HG02678 (cell line): ENCODE measurements around the gene BMAL1.

Source experiments
- ATAC-seq: cut with Tn5 transposase; IDR thresholded peaks from one replicate; pipeline ENCODE4 v1.9.1; 2021; ENCODE audit warnings: mild to moderate bottlenecking, moderate library complexity; ENCODE audit not compliant: unreplicated experiment

The BMAL1 gene

DNA sequence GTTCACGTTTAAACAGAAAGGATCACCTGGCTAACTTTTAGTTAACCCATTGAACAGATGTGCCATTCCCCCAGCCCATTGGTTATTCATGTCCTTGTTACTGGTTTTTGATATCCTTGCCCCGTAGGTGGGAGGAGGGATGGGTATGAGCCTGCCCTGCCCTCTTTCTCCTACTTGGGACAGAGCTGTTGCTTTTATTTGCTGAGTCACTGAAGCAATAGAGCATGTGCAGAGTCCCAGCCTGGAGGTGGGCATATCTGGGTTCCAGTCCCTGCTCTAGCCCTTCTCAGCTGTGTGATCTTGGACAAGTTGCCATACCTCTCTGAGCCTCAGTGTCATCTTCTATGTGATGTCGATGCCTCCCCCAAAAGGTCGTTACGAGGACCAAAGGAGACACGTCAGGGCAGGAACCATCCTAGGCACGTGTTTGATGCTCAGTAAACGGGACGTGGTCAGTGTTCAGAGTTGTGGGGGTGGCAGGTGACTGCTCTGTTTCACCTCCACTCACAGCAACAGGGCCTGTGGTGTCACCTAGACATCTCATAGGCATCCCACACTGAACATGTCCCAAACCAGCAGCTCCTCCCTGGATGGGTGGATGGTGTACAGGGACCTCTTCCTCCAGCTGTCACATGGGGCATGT, 61.0 kb downstream of the BMAL1 start:
- no peak for ATAC-seq

DNA sequence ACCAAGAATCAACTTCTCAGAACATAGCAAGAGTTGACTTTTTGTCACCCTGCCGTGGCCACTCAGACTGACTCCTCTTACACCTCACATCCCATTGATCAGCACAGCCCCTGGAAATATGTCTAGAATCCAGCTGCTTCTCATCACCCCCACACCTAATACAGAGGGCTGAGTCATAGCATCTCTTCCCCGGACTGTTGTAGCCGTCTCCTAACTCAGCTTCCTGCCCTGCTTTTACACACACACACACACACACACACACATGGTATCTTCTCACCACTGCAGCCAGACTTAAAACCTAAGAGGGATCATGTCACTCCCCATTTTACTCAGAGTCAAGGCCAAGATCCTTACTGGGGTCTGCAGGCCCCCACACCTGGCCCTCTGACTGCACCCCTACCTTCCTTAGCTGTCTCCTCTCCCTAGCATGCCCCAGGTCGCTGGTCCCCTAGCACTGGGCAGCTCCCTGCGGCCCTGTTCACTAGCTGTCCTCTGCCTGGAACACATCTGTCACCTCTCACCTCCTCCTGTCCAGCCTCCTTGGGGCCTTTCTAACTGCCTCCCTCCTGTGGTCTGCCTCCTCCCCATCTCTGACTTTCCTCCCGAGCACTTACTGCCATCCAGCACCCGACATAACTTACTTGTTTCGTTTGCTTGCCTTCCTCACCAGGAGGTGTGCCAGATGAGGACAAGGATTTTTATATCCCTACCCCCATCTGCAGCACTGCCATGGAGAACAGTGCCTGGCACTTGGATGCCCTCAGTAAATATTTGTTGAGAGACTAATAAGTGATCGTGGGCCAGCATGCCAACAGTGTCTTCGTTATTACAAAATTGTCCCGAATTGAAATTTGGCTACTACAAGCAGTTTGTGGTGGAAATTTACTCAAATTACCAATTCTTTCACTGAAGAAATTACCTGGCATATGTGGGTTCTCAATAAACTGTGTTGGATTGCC, 61.9 kb downstream of the BMAL1 start:
- peak; percentile 28 for ATAC-seq

DNA sequence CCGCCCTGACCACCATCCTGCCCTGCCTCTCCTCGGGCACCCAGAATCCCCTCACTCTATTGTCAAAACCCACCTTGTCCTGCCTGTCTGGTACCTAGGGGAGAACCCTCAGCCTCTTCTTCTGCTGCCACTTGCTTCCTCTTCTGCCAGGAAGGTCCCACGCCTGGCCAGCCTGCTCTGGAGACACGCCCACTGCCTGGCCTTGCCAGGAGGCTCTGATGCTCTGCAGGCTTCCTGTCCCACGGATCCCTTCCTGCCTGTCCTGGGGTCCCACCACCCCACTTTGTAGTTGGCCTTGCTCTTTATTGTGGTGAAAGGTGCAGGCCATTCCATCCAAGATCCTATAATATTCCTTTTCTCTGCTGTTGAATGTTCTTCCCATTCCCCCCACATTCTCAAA, 63.4 kb downstream of the BMAL1 start:
- ATAC-seq, result no peak

DNA sequence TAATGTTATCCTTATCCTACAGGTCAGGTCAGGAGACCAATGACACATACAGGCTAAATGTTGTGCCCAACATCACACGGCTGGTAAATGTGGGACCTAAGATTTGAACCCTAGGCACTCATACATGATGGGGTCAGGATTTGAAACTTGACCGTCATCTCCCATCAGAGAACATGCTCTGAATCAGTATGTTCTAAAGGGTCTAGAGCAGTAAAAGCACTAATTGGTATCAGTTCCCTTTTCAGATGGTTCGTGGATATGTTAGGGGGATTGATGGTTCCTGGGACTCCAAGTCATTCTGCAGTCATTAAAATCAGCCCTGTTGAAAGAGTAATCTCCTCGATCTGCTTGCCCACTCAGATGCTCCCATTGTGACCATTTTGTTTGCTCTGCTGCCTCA, 65.5 kb downstream of the BMAL1 start:
- peak; percentile 44 for ATAC-seq

DNA sequence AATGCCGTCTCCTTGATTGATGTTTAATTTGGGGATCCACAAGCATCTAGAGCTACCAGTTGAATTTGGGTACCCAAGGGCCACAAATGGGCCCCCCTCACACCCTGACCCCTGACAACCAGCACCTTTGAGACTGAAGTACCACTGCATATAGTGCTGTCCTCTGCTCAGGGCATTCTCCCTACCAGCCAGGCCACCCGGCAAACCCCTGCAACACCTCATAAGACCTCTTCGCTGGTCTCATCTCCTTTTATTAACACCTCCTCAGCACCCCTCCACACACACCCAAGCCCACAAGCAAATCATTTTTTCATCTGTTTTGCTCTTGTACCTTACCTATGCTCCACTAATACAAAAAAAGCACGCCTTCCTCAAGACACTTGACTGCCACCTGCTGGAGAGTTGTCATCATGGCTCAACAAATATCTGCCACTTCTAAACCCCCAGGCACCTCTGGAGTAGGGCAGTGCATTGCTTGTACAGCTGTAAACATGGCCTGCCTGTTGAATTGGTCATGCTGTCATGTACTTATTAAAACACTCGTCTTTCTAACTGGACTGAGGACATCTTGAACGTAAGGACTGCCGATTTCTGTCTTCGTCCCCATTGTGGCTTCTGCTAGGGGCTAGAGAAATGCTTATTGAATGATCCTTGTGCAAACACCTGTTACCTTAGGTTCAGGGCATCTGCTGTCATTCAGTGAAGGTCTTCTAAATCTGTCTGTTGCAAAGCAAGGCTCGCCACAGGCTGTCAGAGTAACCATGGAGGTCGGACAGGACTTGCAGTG, 66.5 kb downstream of the BMAL1 start:
- ATAC-seq, result peak; percentile 40

DNA sequence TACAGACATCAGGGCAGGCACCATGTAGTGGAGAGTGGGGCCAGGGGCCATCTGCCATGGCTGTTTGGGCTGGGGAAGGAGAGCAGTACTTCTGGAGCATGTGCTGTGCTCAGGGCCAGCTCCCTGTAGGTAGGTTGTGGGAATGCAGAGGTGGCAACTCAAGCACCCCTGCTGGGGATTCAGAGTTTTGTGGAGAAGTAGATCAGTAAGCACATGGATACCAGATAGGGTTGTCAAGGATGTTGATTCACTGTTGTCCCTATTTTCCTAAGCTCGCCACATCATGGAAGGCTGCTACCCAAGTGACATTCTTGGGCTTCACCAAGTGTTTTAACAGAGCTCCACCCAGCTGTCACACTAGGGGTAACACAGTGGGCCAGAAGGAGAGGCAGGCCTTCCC, 67.2 kb downstream of the BMAL1 start:
- ATAC-seq, result no peak

DNA sequence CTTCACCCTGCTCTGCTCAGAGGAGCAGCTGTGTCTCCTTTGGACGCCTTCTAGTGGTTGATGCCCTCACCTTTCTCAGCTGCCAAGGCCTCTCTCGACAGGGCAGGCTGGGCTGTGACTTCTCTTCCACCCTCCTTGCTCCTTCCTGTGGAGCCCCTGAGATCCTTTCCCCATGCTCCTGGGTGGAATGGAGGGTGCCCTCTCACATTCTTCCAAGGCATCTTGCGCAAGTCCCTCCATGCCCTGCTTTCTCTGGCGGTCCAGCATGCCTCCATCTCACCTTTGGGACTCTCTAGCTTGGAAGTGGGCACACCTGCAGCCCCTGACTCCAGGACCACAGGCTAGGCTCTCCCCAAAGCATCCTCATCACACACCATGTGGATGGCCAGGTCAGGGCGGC, 68.9 kb downstream of the BMAL1 start:
- ATAC-seq, result no peak

DNA sequence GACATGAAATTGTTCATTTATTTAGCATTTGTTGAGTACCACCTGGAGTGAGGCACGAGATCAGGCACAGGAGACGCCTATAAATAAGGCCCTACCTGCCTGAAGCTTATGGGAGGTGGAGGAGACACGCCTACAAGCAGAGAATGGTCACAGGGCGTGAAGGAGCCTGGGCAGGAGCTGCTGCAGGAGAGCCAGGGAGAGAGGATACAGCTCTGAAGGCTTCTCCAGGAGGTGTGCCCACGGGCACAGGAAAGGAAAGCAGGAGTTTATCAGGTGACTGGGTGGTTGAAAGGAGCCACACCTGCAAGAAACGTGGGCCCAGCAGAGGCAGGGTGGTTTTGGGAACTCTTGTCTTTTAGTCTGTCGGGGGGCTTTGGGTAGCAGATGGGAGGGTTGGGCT, 70.3 kb downstream of the BMAL1 start:
- no peak for ATAC-seq

DNA sequence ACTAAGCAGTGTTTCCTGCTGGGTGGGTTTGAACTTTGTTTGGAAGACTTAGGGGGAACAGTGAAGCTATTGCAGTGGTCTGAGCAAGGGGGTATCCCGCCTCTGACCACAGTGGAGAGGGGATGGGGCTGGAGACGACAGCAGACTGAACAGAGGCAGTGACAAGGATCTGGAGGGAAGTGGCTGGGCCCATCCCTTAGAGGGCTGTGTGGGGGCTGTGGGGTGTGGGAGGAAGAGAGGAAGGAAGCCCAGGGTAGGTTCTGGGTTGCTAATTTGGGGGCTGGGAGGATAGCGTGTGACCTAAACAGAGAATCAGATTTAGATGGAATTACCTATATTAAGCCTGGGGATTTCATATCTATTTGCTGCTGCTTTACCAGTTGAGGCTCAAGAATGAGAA, 70.7 kb downstream of the BMAL1 start:
- ATAC-seq, result peak; percentile 37

DNA sequence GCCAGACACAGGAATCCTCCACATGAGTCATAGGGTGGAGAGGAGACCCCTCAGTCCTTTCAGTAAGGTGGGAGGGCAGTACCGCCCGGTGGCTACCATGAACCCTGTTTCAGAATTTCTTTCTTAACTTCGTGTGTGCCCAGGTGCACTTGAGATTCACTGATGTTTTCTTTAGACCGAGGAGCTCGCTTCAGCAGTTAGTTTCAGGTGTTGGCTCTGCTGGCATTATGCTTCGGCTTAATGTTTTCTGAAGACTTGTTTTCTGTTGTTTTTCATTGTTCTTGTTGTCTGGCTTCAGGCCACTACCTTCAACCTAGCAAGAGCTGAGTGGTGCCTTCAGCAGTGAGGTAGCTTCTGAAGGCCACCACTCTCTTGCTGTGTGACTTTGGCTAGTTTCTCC, 71.5 kb downstream of the BMAL1 start:
- ATAC-seq, result no peak

DNA sequence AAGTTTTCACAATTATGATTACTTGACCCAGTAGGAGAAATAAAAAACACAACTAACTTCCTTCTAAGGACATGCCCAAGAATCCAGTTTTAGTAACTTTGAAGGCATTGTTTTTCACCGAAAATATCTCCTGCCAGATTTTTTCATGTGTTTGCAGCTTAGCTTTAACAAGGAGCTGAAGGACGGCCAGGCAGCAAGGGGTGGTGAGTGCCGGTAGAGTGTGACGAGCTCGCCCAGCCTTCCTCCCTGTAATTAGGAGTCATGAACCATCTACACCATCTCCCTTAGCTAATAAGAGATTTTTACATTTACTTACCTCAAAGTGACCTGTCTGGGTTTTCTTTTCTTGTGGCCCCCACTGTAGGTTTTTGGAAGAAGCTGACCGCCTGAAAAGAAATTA, 72.0 kb downstream of the BMAL1 start:
- ATAC-seq, result no peak

DNA sequence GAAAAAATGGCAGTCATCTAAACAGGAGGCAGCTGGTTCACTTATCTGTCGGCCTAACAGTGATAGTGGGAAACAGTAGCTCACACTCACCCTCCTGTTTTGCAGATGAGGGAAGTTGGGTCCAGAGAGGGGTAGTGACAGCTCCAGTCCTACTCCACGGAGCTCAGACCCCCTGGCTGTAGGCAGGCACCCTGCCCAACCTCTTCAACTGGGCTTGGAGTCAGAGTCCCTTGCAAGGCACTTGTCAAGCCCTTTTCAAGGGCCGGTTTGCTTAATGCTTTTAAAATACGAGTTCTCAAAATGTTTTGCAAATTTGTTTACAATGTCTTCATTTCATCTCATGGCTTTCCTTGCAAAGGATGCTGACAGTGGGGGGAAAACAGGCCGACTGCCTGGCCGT, 75.1 kb downstream of the BMAL1 start:
- ATAC-seq, result no peak

DNA sequence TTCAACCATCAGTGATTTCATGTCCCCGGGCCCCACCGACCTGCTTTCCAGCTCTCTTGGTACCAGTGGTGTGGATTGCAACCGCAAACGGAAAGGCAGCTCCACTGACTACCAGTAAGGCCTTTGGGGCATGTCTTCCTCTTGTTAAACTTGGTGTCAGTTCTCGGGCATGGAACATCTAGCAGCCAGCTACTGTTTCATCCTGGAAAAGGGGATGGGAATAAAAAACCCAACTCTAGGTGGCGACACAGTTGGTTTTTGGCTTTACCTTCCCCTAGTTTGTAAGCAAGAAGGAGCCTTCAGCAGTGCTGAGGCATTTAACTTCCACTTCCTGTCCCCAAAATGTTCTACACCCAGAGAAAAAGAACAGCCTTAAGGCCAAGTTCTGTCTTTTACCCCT, 76.7 kb downstream of the BMAL1 start:
- no peak for ATAC-seq

DNA sequence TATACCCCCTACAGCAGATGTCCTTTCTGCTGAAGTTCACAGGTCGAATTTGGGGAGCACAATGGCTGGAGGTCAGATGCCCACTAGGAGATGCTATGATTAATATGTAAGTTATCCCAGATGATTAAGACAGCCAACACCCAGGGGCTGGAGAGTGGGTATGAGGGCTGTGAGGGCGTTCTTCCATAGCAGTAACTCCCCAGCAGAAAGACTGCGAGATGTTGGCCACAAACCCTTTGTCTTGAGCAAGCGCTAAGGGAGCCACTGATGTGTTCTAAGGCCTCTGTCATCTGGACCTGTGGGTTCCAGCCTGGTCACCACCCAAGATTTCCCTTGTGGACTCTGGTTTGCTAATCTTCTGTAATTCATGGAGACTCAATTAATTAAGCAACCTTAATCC, 77.6 kb downstream of the BMAL1 start:
- no peak for ATAC-seq

DNA sequence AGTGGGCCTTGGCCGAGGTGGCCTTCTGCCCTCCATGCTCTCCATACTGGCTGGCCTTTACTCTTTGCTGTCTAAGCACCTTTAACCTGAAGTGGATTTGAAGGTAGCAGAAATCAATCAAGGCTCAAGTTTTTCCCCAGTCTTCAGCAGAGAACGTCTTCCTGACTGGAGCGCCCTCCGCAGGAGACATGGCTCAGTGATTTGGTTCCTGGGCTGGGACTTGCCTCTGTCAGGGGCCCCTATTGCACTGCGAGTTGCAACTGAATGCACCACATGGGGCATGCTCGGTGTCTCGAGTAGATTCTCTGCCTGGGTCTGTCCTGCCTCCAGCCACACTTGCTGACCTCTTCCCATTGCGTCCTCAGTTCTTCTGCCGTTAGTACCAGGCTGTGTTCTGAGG, 79.6 kb downstream of the BMAL1 start:
- no peak for ATAC-seq

DNA sequence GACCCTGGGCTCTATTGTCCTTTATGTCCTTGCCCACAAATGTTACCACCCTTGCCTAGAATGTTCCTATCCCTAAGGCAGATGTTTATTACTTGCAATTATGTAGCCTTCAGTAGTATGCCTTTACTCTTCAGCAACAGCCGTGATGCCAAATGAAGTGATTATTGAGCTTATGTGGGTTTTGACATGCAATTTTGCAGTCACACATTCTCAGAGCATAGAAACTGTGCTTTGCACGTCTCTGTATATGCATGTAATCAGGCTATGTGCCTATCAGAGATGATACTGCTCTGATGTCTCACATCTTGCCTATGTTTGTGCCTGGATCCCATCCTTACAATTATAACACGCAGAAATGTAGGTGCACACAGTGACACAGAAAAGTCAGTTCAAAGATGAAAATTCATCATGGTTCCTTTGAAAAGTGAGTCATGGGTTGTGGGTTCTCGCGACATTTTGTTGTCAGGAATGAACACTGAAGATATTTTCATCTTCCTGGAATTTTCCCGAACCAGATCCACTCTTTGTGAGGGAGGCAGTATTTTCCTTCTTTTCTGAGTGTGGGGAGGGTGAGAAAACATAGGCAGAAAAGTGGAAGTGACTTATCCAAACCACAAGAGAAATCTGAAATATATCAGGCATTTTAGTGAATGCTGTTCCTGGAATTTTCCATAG, 81.1 kb downstream of the BMAL1 start:
- no peak for ATAC-seq

DNA sequence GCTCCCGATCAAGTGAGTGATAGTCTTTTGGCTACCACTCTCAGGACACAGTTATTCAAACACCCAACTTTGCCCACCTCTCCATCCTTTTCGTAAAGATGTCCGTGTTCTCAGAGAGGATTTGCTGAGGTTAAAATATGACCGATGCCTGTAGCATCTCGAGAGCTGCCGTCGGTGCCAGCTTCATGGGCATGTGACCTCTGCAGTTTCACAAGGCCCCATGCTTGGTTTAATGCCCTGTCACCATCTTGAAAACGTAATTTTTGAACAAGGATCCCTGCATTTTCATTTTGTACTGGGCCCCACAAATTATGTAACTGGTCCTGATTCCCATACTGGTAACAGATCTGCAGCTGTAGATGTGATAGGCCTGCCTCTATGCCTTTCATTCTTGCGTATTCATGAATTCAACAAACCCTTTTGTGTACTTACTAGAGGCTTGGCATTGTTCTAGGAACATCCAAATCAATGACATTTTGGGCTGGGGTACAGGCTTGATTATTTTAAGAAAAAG, 85.1 kb downstream of the BMAL1 start:
- no peak for ATAC-seq

DNA sequence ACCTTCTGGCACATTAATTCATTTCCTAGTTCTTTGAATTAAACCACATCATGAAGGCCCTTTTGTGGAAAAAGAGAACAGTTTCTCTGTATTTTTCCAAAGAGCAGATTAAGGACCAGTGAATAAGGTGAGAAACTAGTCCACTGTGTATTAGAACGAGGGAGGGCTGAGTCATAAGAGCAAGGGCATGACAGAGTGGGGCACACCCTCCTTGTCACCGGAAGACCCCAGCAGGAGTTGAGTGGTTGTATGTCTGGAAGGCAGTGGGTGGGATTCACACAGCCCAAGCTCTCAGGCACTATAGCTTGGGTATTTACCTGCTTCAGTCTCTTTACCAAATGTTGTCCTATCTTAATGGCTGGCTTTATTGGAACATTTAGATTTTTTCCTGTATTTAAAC, 86.8 kb downstream of the BMAL1 start:
- ATAC-seq, result no peak

DNA sequence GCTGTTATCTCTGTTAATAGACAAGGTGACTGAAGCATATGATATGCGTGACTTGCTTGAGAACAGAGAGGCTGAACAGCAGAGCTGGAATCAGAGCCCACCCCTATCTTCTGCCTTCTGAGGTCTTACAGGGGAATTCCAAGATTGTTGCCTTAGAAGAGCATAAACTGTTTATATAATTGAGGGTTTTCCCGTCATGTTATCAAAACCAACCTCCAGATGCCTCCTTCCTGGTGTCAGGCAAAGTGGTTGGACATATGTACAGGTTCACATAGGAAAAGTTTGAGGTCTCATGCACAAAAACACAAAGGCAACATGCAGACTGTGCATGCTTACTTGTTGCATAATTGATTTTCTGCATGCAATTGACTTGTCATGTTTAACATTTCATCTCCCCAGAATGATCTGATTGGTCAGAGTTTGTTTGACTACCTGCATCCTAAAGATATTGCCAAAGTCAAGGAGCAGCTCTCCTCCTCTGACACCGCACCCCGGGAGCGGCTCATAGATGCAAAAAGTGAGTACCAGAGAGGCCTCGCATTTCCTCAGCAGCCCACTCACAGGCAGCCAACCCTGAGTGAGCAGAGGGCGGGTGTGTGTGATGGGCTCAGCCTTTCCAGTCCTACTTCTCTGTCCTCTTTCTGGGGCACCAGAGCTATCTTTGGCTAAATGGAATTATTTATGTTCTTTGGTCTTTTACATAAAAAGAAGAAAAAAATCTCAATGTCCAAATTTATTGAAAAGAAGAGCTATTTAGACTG, 88.9 kb downstream of the BMAL1 start:
- ATAC-seq, result no peak

DNA sequence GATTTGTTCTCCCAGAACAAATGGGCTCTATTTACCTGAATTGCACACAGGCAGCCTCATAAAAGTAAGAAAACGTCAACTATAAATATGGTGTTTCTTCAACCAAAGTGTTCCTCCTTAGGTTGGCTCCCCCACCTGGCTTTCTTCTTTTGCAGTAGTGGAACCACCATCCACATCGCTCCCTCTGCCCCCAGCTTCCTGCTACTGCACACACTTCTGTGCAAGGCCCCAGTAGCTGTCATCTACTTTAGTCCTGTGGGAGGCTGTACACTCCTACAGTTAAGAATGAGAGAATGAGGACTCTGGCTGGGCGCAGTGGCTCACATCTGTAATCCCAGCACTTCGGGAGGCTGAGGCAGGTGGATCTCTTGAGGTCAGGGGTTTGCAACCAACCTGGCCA, 89.5 kb downstream of the BMAL1 start:
- ATAC-seq, result no peak
